PC-9 (cell line): ENCODE results near the gene PDF. TPM values are rescaled to one million over a fixed set of nuclear protein-coding genes. Genes with fewer than 3 reads are reported as not detected.

Experiments
- BruUV-seq: library from RNA; stranded (reverse); fragments of 400-500 nt; replicated peaks from 2 replicates; lab custom pipeline; 2021; lab: Mats Ljungman, UMichigan
- CTCF ChIA-PET: fragments of 300-600 bp; sonication (Branson Sonifier 250); formaldehyde crosslinking; loops from one replicate; lab custom pipeline; 2022; ENCODE audit warnings: antibody characterized with exemption; lab: Charles Lee
- POLR2A ChIA-PET: fragments of 300-600 bp; sonication (Branson Sonifier 250); formaldehyde crosslinking; loops from one replicate; lab custom pipeline; 2022; ENCODE audit warnings: antibody characterized with exemption; ENCODE audit not compliant: unreplicated experiment; lab: Charles Lee
- DNase-seq, 2 experiments: peaks; one replicate each; pipeline versions ENCODE4 v3.0.0 to v3.0.0-alpha.2; 2015 to 2022; ENCODE audit warnings: mixed read lengths in 1 of 2
- H2AFZ ChIP-seq: fragments of 200-600 bp; sonication (generic); 2 replicates; pipeline ENCODE4 v1.8.1; 2017; ENCODE audit warnings: antibody characterized with exemption
- H3F3A ChIP-seq: fragments of 200-600 bp; sonication (generic); 2 replicates; pipeline ENCODE4 v1.8.1; 2017; ENCODE audit warnings: antibody characterized with exemption, mild to moderate bottlenecking, low read depth; ENCODE audit not compliant: insufficient read depth
- H3K27ac ChIP-seq: fragments of 200-600 bp; sonication (generic); 2 replicates; pipeline ENCODE4 v1.6.1; 2016; ENCODE audit warnings: mixed run types
- H3K27me3 ChIP-seq: fragments of 200-600 bp; sonication (generic); 2 replicates; pipeline ENCODE4 v1.6.1; 2016; ENCODE audit warnings: low read depth, mixed run types; ENCODE audit not compliant: insufficient read depth
- H3K36me3 ChIP-seq: fragments of 200-600 bp; sonication (generic); 2 replicates; pipeline ENCODE4 v1.6.1; 2016; ENCODE audit warnings: low read depth, mixed run types
- H3K4me1 ChIP-seq: fragments of 200-600 bp; sonication (generic); replicated peaks from 2 replicates; pipeline ENCODE4 v1.6.1; 2016; ENCODE audit warnings: mixed run types; ENCODE audit not compliant: insufficient read depth
- H3K4me2 ChIP-seq: fragments of 200-600 bp; sonication (generic); 2 replicates; pipeline ENCODE4 v1.6.1; 2017; ENCODE audit warnings: mixed run types
- H3K4me3 ChIP-seq: fragments of 200-600 bp; sonication (generic); 2 replicates; pipeline ENCODE4 v1.6.1; 2016; ENCODE audit warnings: mixed run types
- H3K79me2 ChIP-seq: fragments of 200-600 bp; sonication (generic); 2 replicates; pipeline ENCODE4 v1.6.1; 2017; ENCODE audit warnings: low read depth, mixed run types
- H3K9me2 ChIP-seq: fragments of 200-600 bp; sonication (generic); 2 replicates; pipeline ENCODE4 v1.8.1; 2017; ENCODE audit warnings: mild to moderate bottlenecking; ENCODE audit not compliant: insufficient read depth
- H3K9me3 ChIP-seq: fragments of 200-600 bp; sonication (generic); 2 replicates; pipeline ENCODE4 v1.8.1; 2016; ENCODE audit warnings: low read depth; ENCODE audit not compliant: insufficient read depth
- H4K20me1 ChIP-seq: fragments of 200-600 bp; sonication (generic); 2 replicates; pipeline ENCODE4 v1.8.1; 2017; ENCODE audit not compliant: insufficient read depth
- EZH2 ChIP-seq: fragments of 200-600 bp; sonication (generic); IDR thresholded peaks from 2 replicates; pipeline ENCODE4 v1.8.0; 2017; ENCODE audit warnings: antibody characterized with exemption, low read depth
- intact Hi-C: fragments of 100-400 bp; cut with micrococcal nuclease; formaldehyde crosslinking; loops from one replicate; pipeline ENCODE4 v1.10.0; 2022; ENCODE audit not compliant: unreplicated experiment
- total RNA-seq: library from RNA; stranded (reverse); gene quantifications from 2 replicates; pipeline ENCODE4 v1.2.3, GENCODE V29; 2021
- TF ChIP-seq, protein P1 (sequence below): fragments of 200-600 bp; sonication (generic); conservative IDR thresholded peaks from 2 replicates; pipeline ENCODE4 v1.6.1; 2017; ENCODE audit warnings: mixed run types, antibody characterized with exemption, mild to moderate bottlenecking, moderate library complexity

PDF gene
- total RNA-seq, 1 experiment from 2014 or later: 16.7 TPM

DNA sequence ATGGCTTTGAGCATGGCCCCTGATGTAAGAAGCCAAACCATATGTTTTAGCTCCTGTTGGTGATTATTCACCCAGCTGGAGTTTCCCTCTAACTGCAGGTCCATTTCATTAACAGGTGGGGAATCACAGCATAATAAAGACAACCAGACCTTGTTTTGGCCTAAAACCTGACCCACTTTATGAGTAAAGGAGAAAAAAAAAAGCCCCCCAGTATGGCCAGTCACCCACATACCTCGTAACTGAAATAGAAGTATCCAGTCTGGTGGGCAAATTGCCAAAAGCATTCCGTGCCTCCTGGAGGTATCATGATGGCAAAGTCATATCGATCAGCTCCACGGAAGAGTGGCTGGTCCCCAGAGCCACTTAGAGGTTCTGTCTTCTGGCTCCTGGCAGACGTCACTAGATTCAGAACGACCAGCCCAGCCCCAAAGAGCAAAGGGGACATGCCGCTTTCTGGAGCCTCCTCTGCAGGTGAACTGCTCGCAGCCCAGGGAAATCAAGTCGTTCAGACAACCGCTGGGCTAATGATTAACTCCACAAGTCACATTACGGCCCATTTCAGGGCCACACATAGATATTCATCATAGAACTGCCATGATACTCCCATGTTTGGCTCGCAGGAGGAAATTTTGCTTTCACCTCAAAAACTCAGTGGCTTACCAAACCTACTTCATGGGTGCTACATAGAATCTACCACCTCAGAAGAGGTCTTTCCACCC, 21.1 kb upstream of the PDF start, which contains the start of gene TMED6:
Gene TMED6 (minus strand): TSS at position 478 of the 719 bp plus-strand sequence. CDS start 33 bp downstream, at position 445.
- Histone ChIP-seq H2AFZ (no peak within 1 kb of the TSS), H3K79me2 (no peaks in the 10 kb centered on the region), H3K9me2 (no peaks in the 10 kb centered on the region), H3K4me3 (no peak within 1 kb of the TSS), H3F3A (peaks cover 4% of the 10 kb centered on the region; the same call in 1 of the 2 replicates), H3K4me1 (no peaks in the 10 kb centered on the region), H4K20me1 (no peaks in the 10 kb centered on the region), H3K27me3 (no peaks in the 10 kb centered on the region), H3K36me3 (peaks cover 5% of the 10 kb centered on the region), H3K4me2 (no peak within 1 kb of the TSS), H3K9me3 (no peaks in the 10 kb centered on the region), H3K27ac (no peak within 1 kb of the TSS)
- ChIA-PET POLR2A (no interaction called here), CTCF (no interaction called here)
- intact Hi-C loops: no loop called here
- no peak for DNase-seq
- TF ChIP-seq, protein P1, sequence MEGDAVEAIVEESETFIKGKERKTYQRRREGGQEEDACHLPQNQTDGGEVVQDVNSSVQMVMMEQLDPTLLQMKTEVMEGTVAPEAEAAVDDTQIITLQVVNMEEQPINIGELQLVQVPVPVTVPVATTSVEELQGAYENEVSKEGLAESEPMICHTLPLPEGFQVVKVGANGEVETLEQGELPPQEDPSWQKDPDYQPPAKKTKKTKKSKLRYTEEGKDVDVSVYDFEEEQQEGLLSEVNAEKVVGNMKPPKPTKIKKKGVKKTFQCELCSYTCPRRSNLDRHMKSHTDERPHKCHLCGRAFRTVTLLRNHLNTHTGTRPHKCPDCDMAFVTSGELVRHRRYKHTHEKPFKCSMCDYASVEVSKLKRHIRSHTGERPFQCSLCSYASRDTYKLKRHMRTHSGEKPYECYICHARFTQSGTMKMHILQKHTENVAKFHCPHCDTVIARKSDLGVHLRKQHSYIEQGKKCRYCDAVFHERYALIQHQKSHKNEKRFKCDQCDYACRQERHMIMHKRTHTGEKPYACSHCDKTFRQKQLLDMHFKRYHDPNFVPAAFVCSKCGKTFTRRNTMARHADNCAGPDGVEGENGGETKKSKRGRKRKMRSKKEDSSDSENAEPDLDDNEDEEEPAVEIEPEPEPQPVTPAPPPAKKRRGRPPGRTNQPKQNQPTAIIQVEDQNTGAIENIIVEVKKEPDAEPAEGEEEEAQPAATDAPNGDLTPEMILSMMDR: no peak
- no peak for TF ChIP-seq EZH2
- BruUV-seq: no TSS peak

DNA sequence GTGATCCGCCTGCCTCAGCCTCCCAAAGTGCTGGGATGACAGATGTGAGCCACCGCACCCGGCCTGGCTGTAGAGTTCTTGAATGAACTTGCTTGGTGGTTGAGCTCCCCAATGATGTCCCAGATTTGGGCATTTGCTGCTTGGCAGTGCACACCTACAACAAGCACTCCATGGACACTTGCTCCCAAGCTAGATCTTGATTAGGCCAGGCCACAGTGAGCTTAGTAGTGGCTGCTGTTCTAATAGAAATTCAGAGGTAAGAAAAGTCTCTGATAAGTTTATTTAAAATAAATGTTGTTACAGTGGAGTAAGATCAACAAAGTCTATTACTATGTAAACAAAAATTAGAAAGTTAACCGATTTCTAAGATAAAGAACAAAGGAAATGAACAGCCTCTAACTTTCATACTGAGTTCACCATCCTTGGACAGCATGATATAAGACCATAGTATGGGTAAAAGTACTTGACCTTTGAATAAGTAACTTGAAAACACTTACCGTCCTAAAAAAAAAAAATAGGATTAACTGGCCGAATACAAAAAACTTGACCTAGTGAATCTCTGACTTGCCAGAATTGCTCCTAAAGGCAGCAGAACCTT, 20.2 kb upstream of the PDF start:
- Histone ChIP-seq H3K4me2 (no peak overlapping the region), H2AFZ (no peak overlapping the region), H3K4me1 (no peaks in the 10 kb centered on the region), H3K79me2 (no peaks in the 10 kb centered on the region), H3K9me2 (no peaks in the 10 kb centered on the region), H3K4me3 (no peak overlapping the region), H3K36me3 (peaks cover 5% of the 10 kb centered on the region), H3F3A (peaks cover 4% of the 10 kb centered on the region; the same call in 1 of the 2 replicates), H3K9me3 (no peaks in the 10 kb centered on the region), H3K27me3 (no peaks in the 10 kb centered on the region), H4K20me1 (no peaks in the 10 kb centered on the region), H3K27ac (no peak overlapping the region)
- ChIA-PET CTCF (no interaction called here), POLR2A (interaction anchor here (0.6 kb wide), 1 partner anchor 30 kb away, joined by 9 read pairs; no protein-coding TSS in a partner anchor)
- no peak for DNase-seq
- TF ChIP-seq, protein P1: no peak
- no peak for TF ChIP-seq EZH2
- intact Hi-C loops: no loop called here
- BruUV-seq: no TSS peak

DNA sequence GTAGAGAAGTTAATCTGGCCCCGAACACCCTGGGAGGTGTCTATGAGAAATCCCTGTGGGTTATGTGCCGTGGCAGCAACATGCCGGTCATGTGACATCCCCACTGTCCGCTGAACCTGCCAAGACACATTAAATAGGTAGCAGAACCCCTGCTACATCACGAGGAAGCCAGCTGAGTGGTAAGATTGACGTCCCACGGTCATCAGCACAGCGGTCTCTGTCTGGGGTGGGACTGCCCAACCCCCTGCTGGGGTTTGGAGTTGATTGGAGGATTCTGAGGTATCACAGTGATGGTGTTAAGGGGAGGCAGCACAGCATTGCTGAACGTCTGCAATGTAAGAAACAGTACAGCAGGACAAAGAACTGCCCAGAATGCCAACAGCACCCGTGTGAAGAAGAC, 19.1 kb upstream of the PDF start:
- no peak overlapping the region for H2AFZ ChIP-seq
- H3K27ac ChIP-seq: no peak overlapping the region
- no peaks in the 10 kb centered on the region for H3K4me1 ChIP-seq
- TF ChIP-seq, protein P1: no peak
- no peak for TF ChIP-seq EZH2
- peaks cover 6% of the 10 kb centered on the region; the same call in 1 of the 2 replicates for H3F3A ChIP-seq
- H4K20me1 ChIP-seq: no peaks in the 10 kb centered on the region
- H3K27me3 ChIP-seq: no peaks in the 10 kb centered on the region
- H3K9me2 ChIP-seq: no peaks in the 10 kb centered on the region
- no TSS peak for BruUV-seq
- intact Hi-C loops: no loop called here
- DNase-seq: no peak
- ChIA-PET POLR2A (no interaction called here), CTCF (no interaction called here)
- H3K4me3 ChIP-seq: no peak overlapping the region
- no peaks in the 10 kb centered on the region for H3K36me3 ChIP-seq
- H3K9me3 ChIP-seq: no peaks in the 10 kb centered on the region
- no peak overlapping the region for H3K4me2 ChIP-seq
- H3K79me2 ChIP-seq: no peaks in the 10 kb centered on the region
